A549 (cell line): Measurements from ENCODE around the gene ZNF774. TPM values are rescaled to one million over a fixed set of nuclear protein-coding genes. Genes with fewer than 3 reads are reported as not detected.

Source experiments
- ATAC-seq, 2 experiments: fragments of 200-7000 bp in 1 of 2; fragments of >200 bp in 1 of 2; cut with Nextera tagmentation in 1 of 2; cut with Tn5 transposase in 1 of 2; 3 replicates each; pipeline versions ENCODE4 v1.8.0 to v1.9.1; 2018 to 2020; ENCODE audit warnings: mild to moderate bottlenecking in 1 of 2, moderate library complexity in 1 of 2
- CTCF ChIA-PET: fragments of 300-600 bp; sonication (Branson Sonifier 250); formaldehyde crosslinking; extraction: SDS; loops from one replicate; lab custom pipeline; 2021; ENCODE audit warnings: antibody characterized with exemption, inconsistent platforms; lab: Yijun Ruan, JAX
- POLR2A ChIA-PET: fragments of 350-600 bp; formaldehyde crosslinking; extraction: SDS; loops from one replicate; lab custom pipeline; 2021; ENCODE audit warnings: antibody characterized with exemption, inconsistent platforms; lab: Yijun Ruan, JAX
- DNase-seq, 2 experiments: peaks; one replicate each; pipeline versions ENCODE4 v3.0.0 to v3.0.0-alpha.2; 2011 to 2016; ENCODE audit warnings: low read depth in 1 of 2, low spot score in 1 of 2
- FAIRE-seq: peaks from 2 replicates; lab custom pipeline; 2011; peaks lifted over from hg19 to GRCh38; lab: Jason Lieb, UNC
- H3K27ac ChIP-seq, 2 experiments: fragments of >200 bp; sonication (Bioruptor Twin); formaldehyde crosslinking; 3 replicates each; pipeline ENCODE4 v1.5.1; 2016 to 2017
- H3K4me1 ChIP-seq: fragments of >200 bp; sonication (Bioruptor Twin); formaldehyde crosslinking; 3 replicates; pipeline ENCODE4 v1.6.1; 2016
- H3K4me2 ChIP-seq: fragments of >200 bp; sonication (Bioruptor Twin); formaldehyde crosslinking; 3 replicates; pipeline ENCODE4 v1.6.1; 2016
- H3K4me3 ChIP-seq: fragments of >200 bp; sonication (Bioruptor Twin); formaldehyde crosslinking; 3 replicates; pipeline ENCODE4 v1.5.1; 2016
- H3K9me3 ChIP-seq: fragments of >200 bp; sonication (Bioruptor Twin); formaldehyde crosslinking; 3 replicates; pipeline ENCODE4 v1.6.1; 2016
- BCL3 ChIP-seq: fragments of >200 bp; sonication (Bioruptor Twin); formaldehyde crosslinking; IDR thresholded peaks from 3 replicates; pipeline ENCODE4 v1.6.1; 2016
- CTCF ChIP-seq: fragments of >200 bp; sonication (Bioruptor Twin); formaldehyde crosslinking; IDR thresholded peaks from 3 replicates; pipeline ENCODE4 v1.5.1; 2016
- EHF ChIP-seq: fragments of 250-450 bp; sonication (Bioruptor Pico); IDR thresholded peaks from 2 replicates; pipeline ENCODE4 v1.5.0; 2020; ENCODE audit warnings: mild to moderate bottlenecking
- ESRRA ChIP-seq: fragments of 150-350 bp; IDR thresholded peaks from 2 replicates; pipeline ENCODE4 v1.6.1; 2014; ENCODE audit warnings: mild to moderate bottlenecking, low read length, borderline replicate concordance
- HMGXB4 ChIP-seq: fragments of 250-450 bp; sonication (Bioruptor Pico); IDR thresholded peaks from 2 replicates; pipeline ENCODE4 v1.5.0; 2021; ENCODE audit warnings: mild to moderate bottlenecking, moderate library complexity, borderline replicate concordance
- HOXB5 ChIP-seq: fragments of 250-450 bp; sonication (Bioruptor Pico); IDR thresholded peaks from 2 replicates; pipeline ENCODE4 v1.5.0; 2020; ENCODE audit warnings: mild to moderate bottlenecking, moderate library complexity
- JUN ChIP-seq, 2 experiments: fragments of >200 bp; sonication (Bioruptor Twin); formaldehyde crosslinking; IDR thresholded peaks; 2 replicates in 1 of 2; 3 replicates in 1 of 2; pipeline ENCODE4 v1.6.1; 2016 to 2017
- MAZ ChIP-seq: fragments of 150-350 bp; IDR thresholded peaks from 2 replicates; pipeline ENCODE4 v1.6.1; 2014; ENCODE audit warnings: antibody characterized with exemption, low read depth, low read length, borderline replicate concordance
- NFE2L2 ChIP-seq: fragments of 150-350 bp; conservative IDR thresholded peaks from 2 replicates; pipeline ENCODE4 v1.6.1; 2014; ENCODE audit warnings: low read length
- PBX3 ChIP-seq: IDR thresholded peaks from 2 replicates; pipeline ENCODE4 v1.6.1; 2012
- RCOR1 ChIP-seq: fragments of 150-350 bp; IDR thresholded peaks from 2 replicates; pipeline ENCODE4 v1.6.1; 2014; ENCODE audit warnings: antibody characterized with exemption, low read length, low read depth
- REST ChIP-seq: fragments of 200-600 bp; sonication (generic); IDR thresholded peaks from 2 replicates; pipeline ENCODE4 v1.6.1; 2016; ENCODE audit warnings: antibody characterized with exemption, mild to moderate bottlenecking, moderate library complexity
- RNF2 ChIP-seq: fragments of 200-600 bp; sonication (generic); IDR thresholded peaks from 2 replicates; pipeline ENCODE4 v1.6.1; 2016; ENCODE audit warnings: low read depth, mild to moderate bottlenecking, antibody characterized with exemption, moderate library complexity, borderline replicate concordance
- SMC3 ChIP-seq: fragments of >200 bp; sonication (Bioruptor Twin); formaldehyde crosslinking; IDR thresholded peaks from 3 replicates; pipeline ENCODE4 v1.6.1; 2018; ENCODE audit warnings: inconsistent platforms
- ZFP36 ChIP-seq: fragments of 450-650 bp; IDR thresholded peaks from 2 replicates; pipeline ENCODE4 v1.6.1; 2014; ENCODE audit warnings: borderline replicate concordance; ENCODE audit not compliant: partially characterized antibody
- WGBS: methylation state at CpG from one replicate; pipeline ENCODE4 v1.1.6; 2017; ENCODE audit errors: missing lambda C conversion rate; 5-methylcytosine and 5-hydroxymethylcytosine counted together
- polyA plus RNA-seq, 4 experiments: library from polyadenylated mRNA; depleted of rRNA in 3 of 4; stranded (reverse); fragments of >200 nt; fragmentation: RNase III in 1 of 4; extraction: RNeasy Plus Mini Kit Qiagen cat#74134 plus additional on column Dnase treatment in 1 of 4; gene quantifications; 2 replicates in 3 of 4; 3 replicates in 1 of 4; pipeline ENCODE4 v1.2.3, GENCODE V29; 2011 to 2017

Gene ZNF774
- polyA plus RNA-seq, 2 of the 4 experiments (the other 2 are of a cell fraction), result 1.2 to 1.3 TPM

- no peak for TF ChIP-seq MAZ
Observed at GRCh38 chr15:90405055-90405607, 53.0 kb downstream of the ZNF774 start (continued).

- TF ChIP-seq SMC3, result no peak
- TF ChIP-seq RCOR1, result no peak
- TF ChIP-seq NFE2L2, result no peak
- TF ChIP-seq EHF (CRISPR knock-in tag), result no peak
- no peak for TF ChIP-seq REST
- TF ChIP-seq PBX3, result no peak
- TF ChIP-seq RNF2, result no peak
- TF ChIP-seq ZFP36, result no peak
- no peak for TF ChIP-seq HOXB5 (CRISPR knock-in tag)
- no peak for TF ChIP-seq JUN (IDR thresholded peaks at IDR 0.05)
- TF ChIP-seq BCL3, result no peak
- no peak for TF ChIP-seq HMGXB4 (CRISPR knock-in tag)
- TF ChIP-seq CTCF, result no peak
- TF ChIP-seq ESRRA, result no peak
- Histone ChIP-seq H3K4me2 (0 out of 3 replicates have a peak overlapping the region, but pooled peaks have one; percentile 1), H3K9me3 (no peaks in the 10 kb centered on the region), H3K27ac (no peak overlapping the region), H3K4me1 (peaks cover 63% of the 10 kb centered on the region), H3K4me3 (no peak overlapping the region)
- ATAC-seq, result no peak
- WGBS, result 70% methylated on average over 3 of the region's 3 CpGs
- DNase-seq, result no peak
- CTCF ChIA-PET, result interaction anchor here (0.8 to 2.0 kb wide), 6 partner anchors 9 to 115 kb away, joined by 3 to 8 read pairs (median 5); no protein-coding TSS in a partner anchor
- FAIRE-seq, result no peak
- POLR2A ChIA-PET, result interaction anchor here (2.0 kb wide), 1 partner anchor 19 kb away, joined by 6 read pairs; the partner anchor contains the start of gene IQGAP1
Observed at GRCh38 chr15:90407336-90407735, 55.3 kb downstream of the ZNF774 start.
